IPS DF 4.7 (cell line): ENCODE measurements around the gene NME5.
"Not testable (repeated sequence)": the region's sequence is repeated elsewhere in the genome, so short reads cannot be mapped to it uniquely, and the experiment has no call there.

Experiments
- DNase-seq: peaks from one replicate; pipeline ENCODE4 v3.0.0-alpha.2; 2013; ENCODE audit warnings: low spot score; ENCODE audit errors: extremely low read depth

Gene NME5

DNA sequence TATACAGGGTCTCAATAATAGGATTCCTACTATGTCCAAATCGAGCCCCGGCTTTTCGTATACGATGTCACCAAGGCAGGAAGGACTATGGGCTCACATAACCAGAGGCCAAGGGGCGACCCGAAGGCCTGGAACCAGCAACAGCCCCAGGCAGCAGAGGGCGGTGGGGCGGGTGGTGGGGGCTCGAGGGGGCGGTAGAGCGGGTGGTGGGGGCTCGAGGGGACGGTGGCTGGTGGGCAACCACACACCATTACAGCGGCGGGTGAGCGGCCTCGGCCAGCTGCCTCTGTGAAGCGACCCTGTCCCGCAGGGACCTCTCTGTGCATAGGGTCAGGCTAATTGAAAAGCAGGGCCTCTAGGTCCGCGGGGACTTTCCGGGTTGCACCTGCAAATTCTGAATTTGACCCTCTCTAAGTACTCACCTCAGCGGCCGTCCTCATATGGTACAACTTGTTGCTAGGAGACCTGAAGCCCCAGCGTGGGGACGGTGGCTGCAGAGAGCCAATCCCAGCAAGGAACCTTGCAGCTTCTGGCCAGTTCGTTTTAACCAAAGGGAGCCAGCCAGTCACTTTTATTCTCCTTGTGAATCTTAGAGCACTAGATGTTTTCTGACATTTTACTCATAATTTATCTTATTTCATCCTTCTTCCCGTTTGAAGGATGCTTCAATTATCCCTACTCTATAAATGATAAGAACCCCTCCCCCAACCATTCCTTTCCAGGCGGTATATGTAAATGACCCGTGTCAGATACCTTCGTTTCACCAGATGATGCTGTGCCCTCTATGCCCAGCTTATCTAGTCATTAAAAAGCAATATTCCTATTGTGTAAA, at the start of gene NME5:
NME5 (minus strand) TSS at position 480 of the 832 bp plus-strand sequence. CDS start 648 bp downstream, outside the sequence.
- DNase-seq = peak; percentile 30

- no peak for DNase-seq
Observed at GRCh38 chr5:138188626-138189025, 49.4 kb upstream of the NME5 start.

- no peak for DNase-seq
Observed at GRCh38 chr5:138186002-138186447, 46.8 kb upstream of the NME5 start.

GRCh38 chr5:138182808-138183207, 43.6 kb upstream of the NME5 start:
- no peak for DNase-seq

DNA sequence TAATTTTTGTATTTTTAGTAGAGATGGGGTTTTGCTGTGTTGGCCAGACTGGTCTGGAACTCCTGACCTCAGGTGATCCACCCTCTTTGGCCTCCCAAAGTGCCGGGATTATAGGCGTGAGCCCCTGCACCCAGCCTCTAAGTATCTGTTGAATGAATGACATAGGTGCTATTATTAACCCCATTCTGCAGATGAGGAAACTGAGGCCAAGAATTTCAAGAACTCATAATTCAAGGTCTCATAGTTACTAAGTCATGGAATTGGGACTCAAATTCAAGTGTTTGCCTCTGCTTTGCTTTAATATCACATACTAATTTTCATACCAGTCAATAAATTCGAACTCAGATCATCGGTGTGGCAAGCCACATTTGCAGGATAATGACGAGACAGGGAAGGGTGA, 41.6 kb upstream of the NME5 start:
- DNase-seq = no peak

DNA sequence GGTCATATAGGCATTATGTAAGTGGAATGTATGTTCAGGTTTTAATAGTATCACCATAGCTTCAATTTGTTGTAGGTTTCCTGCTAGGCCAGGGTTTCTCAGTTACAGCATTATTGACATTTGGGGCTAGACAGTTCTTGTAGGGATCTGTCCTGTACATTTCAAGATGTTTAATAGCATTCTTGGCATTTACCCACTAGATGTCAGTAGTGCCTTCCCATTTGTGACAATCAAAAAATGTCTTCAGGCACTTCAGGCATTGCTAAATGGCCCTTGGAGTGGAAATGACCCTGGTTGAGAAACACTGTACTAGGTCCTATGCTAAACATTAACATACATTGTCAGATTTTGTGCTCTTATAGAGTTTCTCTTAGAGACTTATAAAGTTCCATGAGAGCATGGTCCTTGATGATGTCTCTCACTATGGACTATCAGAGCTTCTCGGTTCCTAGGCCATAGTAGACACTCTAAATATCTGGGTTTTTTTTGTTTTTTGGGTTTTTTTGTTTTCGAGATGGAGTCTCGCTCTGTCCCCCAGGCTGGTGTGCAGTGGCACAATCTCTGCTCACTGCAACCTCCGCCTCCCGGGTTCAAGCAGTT, 41.1 kb upstream of the NME5 start:
- DNase-seq = no peak

GRCh38 chr5:138179277-138179857, 40.1 kb upstream of the NME5 start:
- no peak for DNase-seq

DNA sequence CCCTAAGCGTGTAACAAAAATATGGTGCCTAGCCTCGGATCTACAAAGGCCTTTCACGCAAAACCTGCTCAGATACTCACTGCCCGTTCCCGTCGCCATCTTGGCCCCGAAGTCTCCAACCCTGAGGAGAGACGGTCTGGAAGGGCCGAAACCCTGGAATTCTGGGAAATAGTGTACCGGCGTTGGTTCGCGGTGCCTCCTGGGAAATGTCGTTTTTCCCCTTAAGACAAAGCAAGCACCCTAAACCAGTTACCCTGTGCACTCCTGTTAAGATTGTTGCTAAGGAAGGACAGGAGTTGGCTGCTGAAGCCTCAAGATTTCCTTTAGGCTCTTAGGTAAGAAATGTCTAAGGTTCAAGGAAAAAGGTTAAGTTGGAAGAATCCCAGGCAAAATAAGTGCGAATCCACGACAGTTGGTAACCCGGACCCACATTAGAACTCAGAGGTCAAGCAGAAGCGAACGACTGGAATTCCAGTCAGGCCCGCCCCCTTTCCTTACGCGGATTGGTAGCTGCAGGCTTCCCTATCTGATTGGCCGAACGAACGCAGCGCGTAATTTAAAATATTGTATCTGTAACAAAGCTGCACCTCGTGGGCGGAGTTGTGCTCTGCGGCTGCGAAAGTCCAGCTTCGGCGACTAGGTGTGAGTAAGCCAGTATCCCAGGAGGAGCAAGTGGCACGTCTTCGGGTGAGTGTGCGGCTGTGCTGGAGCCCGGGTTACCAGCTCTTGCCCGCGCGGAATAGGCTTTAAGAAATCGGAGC, 39.5 kb upstream of the NME5 start, which contains the start of the genes BRD8 and KIF20A:
BRD8 (minus strand) TSS at position 115 of the 761 bp plus-strand sequence; CDS start at position 99, 16 bp downstream.
KIF20A (plus strand) TSS at position 597 of the 761 bp plus-strand sequence. CDS start 569 bp downstream, outside the sequence.
- peak; percentile 90 for DNase-seq

DNA sequence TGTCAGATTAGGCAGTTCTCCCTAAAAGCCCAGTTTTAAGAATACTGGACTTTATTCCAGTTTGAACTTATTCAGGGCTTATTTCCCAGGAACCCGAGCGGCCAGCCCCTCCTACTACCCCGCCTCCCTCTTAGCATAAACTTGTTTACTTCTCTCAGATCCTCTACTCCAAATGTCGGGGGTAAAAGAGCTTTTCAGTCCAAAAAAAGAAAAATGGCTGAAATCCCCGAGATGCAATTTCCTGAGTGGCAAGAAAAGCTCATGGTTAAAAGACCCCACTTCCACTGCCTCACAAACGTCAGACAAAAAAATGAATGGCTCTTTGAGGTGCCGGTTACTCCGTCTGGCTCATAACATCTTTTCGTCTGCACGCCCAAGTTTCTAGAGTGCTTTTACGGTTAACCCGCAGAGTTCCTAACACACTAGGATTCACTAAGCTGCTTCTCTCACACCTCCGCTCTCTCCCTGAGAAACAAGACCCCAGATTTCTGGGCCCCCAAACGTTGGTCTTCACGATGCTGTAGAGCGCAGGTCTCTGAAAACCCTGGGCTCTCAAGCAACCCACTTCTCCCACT, 38.8 kb upstream of the NME5 start:
- DNase-seq = no peak

DNA sequence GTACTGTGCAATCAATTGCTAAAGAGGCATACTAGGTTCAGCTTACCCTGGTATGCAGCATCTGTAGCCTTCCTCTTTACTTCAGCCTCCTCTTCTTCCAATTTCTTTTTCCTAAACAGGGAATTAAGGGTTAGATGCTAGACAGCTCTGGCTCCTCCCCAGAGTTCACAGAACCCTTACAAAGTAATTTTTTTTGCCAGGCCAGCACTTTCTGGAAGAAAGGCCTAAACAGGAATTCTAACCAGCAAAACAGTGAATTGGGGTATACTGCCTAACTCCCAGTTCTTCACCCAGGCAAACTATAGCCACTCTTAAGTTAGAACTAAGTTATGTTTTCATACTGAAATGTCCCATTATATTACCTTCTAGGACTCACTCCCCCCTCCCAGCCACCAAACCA, 31.1 kb upstream of the NME5 start:
- no peak for DNase-seq

DNA sequence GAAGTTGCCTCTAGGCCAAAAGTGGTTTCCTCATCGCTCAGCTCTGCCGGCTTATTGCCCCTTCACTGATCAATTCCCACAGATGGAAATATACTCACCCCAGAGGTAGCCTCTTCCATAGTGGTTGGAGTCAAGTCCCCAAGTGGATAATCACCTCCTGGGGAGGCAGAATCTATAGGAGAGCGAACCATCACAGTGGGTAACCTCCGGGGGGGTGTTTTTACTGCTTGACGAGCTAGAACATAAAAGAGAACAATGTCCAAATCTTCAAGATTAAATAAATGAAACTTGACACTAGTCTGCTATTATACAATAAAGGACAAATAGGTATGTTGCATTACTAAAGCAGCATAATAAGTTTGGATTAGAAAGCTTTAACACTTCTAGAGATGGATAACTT, 29.9 kb upstream of the NME5 start:
- DNase-seq = no peak

DNA sequence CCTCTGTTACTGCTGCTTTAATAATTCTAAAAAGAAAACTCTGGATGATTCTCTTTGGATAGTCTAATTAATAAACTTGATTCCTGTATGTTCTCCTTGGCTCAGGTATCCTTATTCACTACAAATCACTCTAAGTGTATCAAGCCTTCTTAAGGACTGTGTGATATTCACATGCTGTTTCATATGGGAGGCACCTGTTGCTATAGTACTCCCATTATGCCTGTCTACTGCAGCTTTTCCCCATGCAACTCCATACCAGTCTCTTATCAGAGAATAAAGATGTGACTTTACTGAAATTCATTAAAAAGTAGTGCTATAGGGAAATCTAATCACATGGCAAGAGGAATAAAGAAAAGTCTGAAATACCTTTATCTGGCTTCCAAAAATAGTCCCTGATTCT, 24.5 kb upstream of the NME5 start:
- DNase-seq = no peak

DNA sequence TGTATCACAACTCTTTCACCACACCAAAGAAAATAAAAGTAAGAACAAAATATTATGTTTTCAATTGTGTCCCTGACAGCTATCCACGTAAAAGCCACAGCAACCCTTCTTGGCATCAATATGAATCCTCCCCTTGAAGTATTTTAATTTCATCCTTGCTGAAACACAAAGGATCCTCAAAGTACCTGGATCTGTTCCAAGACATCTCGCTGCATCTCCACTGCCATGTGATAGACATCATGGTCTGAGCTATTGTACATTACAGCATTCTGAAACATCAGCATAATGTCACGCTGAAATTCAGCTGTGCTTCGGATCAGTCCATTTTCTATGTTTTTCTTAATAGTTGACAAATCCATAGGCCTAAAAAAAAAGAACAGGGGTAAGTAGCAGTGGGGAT, 21.5 kb upstream of the NME5 start:
- no peak for DNase-seq

DNA sequence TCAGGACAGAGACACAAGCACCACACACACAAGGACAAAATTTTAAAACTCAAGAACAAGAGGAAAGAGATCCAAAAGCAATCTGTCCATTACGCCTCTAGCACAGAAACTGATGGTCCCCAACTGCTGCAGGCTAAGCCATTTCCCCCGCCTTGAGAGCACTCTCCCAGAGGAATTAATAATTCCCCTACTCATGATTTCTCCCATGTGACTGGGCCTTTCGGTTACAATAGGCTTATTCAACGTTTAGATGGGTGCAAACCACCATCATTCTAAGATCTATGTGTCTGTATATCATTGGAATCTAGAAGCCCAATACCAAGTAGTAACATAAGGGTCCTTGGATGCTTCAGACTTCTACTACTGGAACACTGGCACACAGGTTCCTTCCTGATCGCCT, 20.4 kb upstream of the NME5 start:
- no peak for DNase-seq

- no peak for DNase-seq
Observed at GRCh38 chr5:138157626-138158025, 18.4 kb upstream of the NME5 start.

DNA sequence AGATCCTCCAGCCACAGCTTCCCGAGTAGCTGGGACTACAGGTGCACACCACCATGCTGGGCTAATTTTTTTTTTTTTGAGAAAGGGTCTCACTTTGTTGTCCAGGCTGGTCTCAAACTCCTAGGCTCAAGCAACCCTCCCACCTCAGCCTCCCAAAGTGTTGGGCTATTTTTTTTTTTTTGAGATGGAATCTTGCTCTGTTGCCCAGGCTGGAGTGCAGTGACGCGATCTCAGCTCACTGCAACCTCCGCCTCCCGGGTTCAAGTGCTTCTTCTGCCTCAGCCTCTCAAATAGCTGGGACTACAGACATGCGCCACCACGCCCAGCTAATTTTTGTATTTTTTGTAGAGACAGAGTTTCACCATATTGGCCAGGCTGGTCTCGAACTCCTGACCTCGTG, 16.7 kb upstream of the NME5 start:
- DNase-seq = not testable (repeated sequence)

GRCh38 chr5:138149530-138149929, 10.3 kb upstream of the NME5 start:
- no peak for DNase-seq

GRCh38 chr5:138148811-138149210, 9.6 kb upstream of the NME5 start:
- no peak for DNase-seq

DNA sequence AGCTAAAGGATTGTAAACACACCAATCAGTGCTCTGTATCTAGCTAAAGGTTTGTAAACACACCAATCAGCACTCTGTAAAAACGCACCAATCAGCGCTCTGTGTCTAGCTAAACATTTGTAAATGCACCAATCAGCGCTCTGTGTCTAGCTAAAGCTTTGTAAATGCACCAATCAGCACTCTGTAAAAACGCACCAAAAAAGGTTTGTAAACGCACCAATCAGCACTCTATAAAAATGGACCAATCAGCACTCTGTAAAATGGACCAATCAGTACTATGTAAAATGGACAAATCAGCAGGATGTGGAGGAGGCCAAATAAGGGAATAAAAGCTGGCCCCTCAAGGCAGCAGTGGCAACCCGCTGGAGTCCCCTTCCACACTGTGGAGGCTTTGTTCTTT, 4.3 kb upstream of the NME5 start:
- not testable (repeated sequence) for DNase-seq

- DNase-seq = no peak
Observed at GRCh38 chr5:138141734-138142133, 2.5 kb upstream of the NME5 start.

GRCh38 chr5:138140268-138140667, 1.0 kb upstream of the NME5 start:
- no peak for DNase-seq
